Stimulated activated effector memory CD8-positive, alpha-beta T cell treated with anti-CD3 and anti-CD28 coated beads, Interleukin-12 subunit alpha, Interleukin-12 subunit beta, amount 100 ng/mL, for 72 hours (primary cell): Measurements from ENCODE around the gene GALNTL6.
"Not testable (repeated sequence)": the region's sequence is repeated elsewhere in the genome, so short reads cannot be mapped to it uniquely, and the experiment has no call there.

Source experiments
- ATAC-seq: fragments of 150-1000 bp; cut with Tn5 transposase; 2 replicates; pipeline ENCODE4 v1.10.0; 2021
- DNase-seq, 2 donors: peaks; one replicate each; pipeline ENCODE4 v3.0.0; 2021 to 2022; ENCODE audit warnings: low spot score in 2 of 2
- H3K27ac Mint-ChIP-seq: one replicate; pipeline ENCODE4 v1.8.0; 2022; ENCODE audit warnings: mild to moderate bottlenecking, mixed read lengths
- H3K36me3 Mint-ChIP-seq: one replicate; pipeline ENCODE4 v1.8.0; 2022; ENCODE audit warnings: mild to moderate bottlenecking, mixed read lengths
- H3K4me1 Mint-ChIP-seq: one replicate; pipeline ENCODE4 v1.8.0; 2022; ENCODE audit warnings: mixed read lengths
- H3K4me3 Mint-ChIP-seq: one replicate; pipeline ENCODE4 v1.8.0; 2022; ENCODE audit warnings: mild to moderate bottlenecking, mixed read lengths
- H3K9me3 Mint-ChIP-seq: one replicate; pipeline ENCODE4 v1.8.0; 2022; ENCODE audit warnings: mixed read lengths

Gene GALNTL6

GRCh38 chr4:173002830-173003561, 1189.8 kb downstream of the GALNTL6 start:
- ATAC-seq: no peak
- no peak overlapping the region for H3K27ac Mint-ChIP-seq

GRCh38 chr4:173005912-173006633, 1192.9 kb downstream of the GALNTL6 start:
- Mint-ChIP-seq H3K9me3 (no peaks in the 10 kb centered on the region), H3K4me1 (no peaks in the 10 kb centered on the region), H3K27ac (no peak overlapping the region), H3K36me3 (no peaks in the 10 kb centered on the region), H3K4me3 (no peak overlapping the region)
- DNase-seq (no peak), ATAC-seq (no peak)

More at GRCh38 chr4:173002830-173003561, 1189.8 kb downstream of the GALNTL6 start:
- Mint-ChIP-seq H3K4me1 (no peaks in the 10 kb centered on the region), H3K9me3 (no peaks in the 10 kb centered on the region), H3K4me3 (no peak overlapping the region), H3K36me3 (no peaks in the 10 kb centered on the region)
- DNase-seq: no peak

GRCh38 chr4:173008436-173008835, 1195.2 kb downstream of the GALNTL6 start:
- ATAC-seq: no peak
- Mint-ChIP-seq H3K27ac (no peak overlapping the region), H3K4me3 (no peak overlapping the region), H3K9me3 (no peaks in the 10 kb centered on the region), H3K36me3 (no peaks in the 10 kb centered on the region), H3K4me1 (no peaks in the 10 kb centered on the region)
- DNase-seq: no peak

- H3K4me3 Mint-ChIP-seq: no peak overlapping the region
- no peak for DNase-seq
- H3K36me3 Mint-ChIP-seq: no peaks in the 10 kb centered on the region
- no peak for ATAC-seq
- no peak overlapping the region for H3K27ac Mint-ChIP-seq
- no peaks in the 10 kb centered on the region for H3K9me3 Mint-ChIP-seq
- no peaks in the 10 kb centered on the region for H3K4me1 Mint-ChIP-seq
These were observed 1196.1 kb downstream of the GALNTL6 start for GRCh38 chr4:173009129-173009823.

GRCh38 chr4:173012608-173013007, 1199.4 kb downstream of the GALNTL6 start:
- H3K4me1 Mint-ChIP-seq: no peaks in the 10 kb centered on the region
- H3K36me3 Mint-ChIP-seq: no peaks in the 10 kb centered on the region
- H3K4me3 Mint-ChIP-seq: no peak overlapping the region
- ATAC-seq (no peak), DNase-seq (no peak)
- H3K27ac Mint-ChIP-seq: no peak overlapping the region
- no peaks in the 10 kb centered on the region for H3K9me3 Mint-ChIP-seq

GRCh38 chr4:173013232-173013930, 1200.2 kb downstream of the GALNTL6 start:
- ATAC-seq: no peak
- H3K4me1 Mint-ChIP-seq: no peaks in the 10 kb centered on the region

GRCh38 chr4:173014113-173014558, 1200.9 kb downstream of the GALNTL6 start:
- no peak for DNase-seq

More at GRCh38 chr4:173013232-173013930, 1200.2 kb downstream of the GALNTL6 start:
- H3K4me3 Mint-ChIP-seq: no peak overlapping the region
- H3K36me3 Mint-ChIP-seq: no peaks in the 10 kb centered on the region
- peak; percentile 41 to 73 for DNase-seq
- H3K9me3 Mint-ChIP-seq: no peaks in the 10 kb centered on the region
- no peak overlapping the region for H3K27ac Mint-ChIP-seq

GRCh38 chr4:173014836-173015235, 1201.6 kb downstream of the GALNTL6 start:
- Mint-ChIP-seq H3K9me3 (no peaks in the 10 kb centered on the region), H3K4me3 (no peak overlapping the region), H3K27ac (no peak overlapping the region), H3K36me3 (no peaks in the 10 kb centered on the region), H3K4me1 (no peaks in the 10 kb centered on the region)
- no peak for ATAC-seq
- DNase-seq: no peak

More at GRCh38 chr4:173014113-173014558, 1200.9 kb downstream of the GALNTL6 start:
- H3K4me3 Mint-ChIP-seq: no peak overlapping the region
- no peak overlapping the region for H3K27ac Mint-ChIP-seq
- no peaks in the 10 kb centered on the region for H3K4me1 Mint-ChIP-seq
- ATAC-seq: peak; percentile 62
- no peaks in the 10 kb centered on the region for H3K9me3 Mint-ChIP-seq
- no peaks in the 10 kb centered on the region for H3K36me3 Mint-ChIP-seq

- Mint-ChIP-seq H3K4me3 (no peak overlapping the region), H3K27ac (no peak overlapping the region), H3K36me3 (no peaks in the 10 kb centered on the region), H3K9me3 (no peaks in the 10 kb centered on the region), H3K4me1 (no peaks in the 10 kb centered on the region)
- ATAC-seq (no peak), DNase-seq (no peak)
These were observed 1204.6 kb downstream of the GALNTL6 start for GRCh38 chr4:173017802-173018201.

GRCh38 chr4:173018446-173018845, 1205.2 kb downstream of the GALNTL6 start:
- H3K27ac Mint-ChIP-seq: no peak overlapping the region
- no peak overlapping the region for H3K4me3 Mint-ChIP-seq
- H3K4me1 Mint-ChIP-seq: no peaks in the 10 kb centered on the region
- no peaks in the 10 kb centered on the region for H3K36me3 Mint-ChIP-seq
- no peaks in the 10 kb centered on the region for H3K9me3 Mint-ChIP-seq
- no peak for ATAC-seq
- DNase-seq: no peak

- H3K4me3 Mint-ChIP-seq: no peak overlapping the region
- H3K27ac Mint-ChIP-seq: no peak overlapping the region
- no peaks in the 10 kb centered on the region for H3K9me3 Mint-ChIP-seq
- no peaks in the 10 kb centered on the region for H3K4me1 Mint-ChIP-seq
- ATAC-seq: no peak
- H3K36me3 Mint-ChIP-seq: no peaks in the 10 kb centered on the region
- no peak for DNase-seq
These were observed 1206.5 kb downstream of the GALNTL6 start for GRCh38 chr4:173019664-173020063.

- not testable (repeated sequence) for ATAC-seq
These were observed 1208.8 kb downstream of the GALNTL6 start for GRCh38 chr4:173021746-173022573.

GRCh38 chr4:173024203-173024602, 1211.0 kb downstream of the GALNTL6 start:
- no peaks in the 10 kb centered on the region for H3K9me3 Mint-ChIP-seq
- no peak overlapping the region for H3K4me3 Mint-ChIP-seq
- H3K4me1 Mint-ChIP-seq: no peaks in the 10 kb centered on the region
- ATAC-seq (no peak), DNase-seq (no peak)
- H3K27ac Mint-ChIP-seq: no peak overlapping the region
- no peaks in the 10 kb centered on the region for H3K36me3 Mint-ChIP-seq

More at GRCh38 chr4:173021746-173022573, 1208.8 kb downstream of the GALNTL6 start:
- H3K4me1 Mint-ChIP-seq, H3K27ac Mint-ChIP-seq, H3K36me3 Mint-ChIP-seq, DNase-seq, H3K4me3 Mint-ChIP-seq, H3K9me3 Mint-ChIP-seq: not testable (repeated sequence)

GRCh38 chr4:173025131-173025530, 1211.9 kb downstream of the GALNTL6 start:
- H3K27ac Mint-ChIP-seq: no peak overlapping the region
- H3K9me3 Mint-ChIP-seq: no peaks in the 10 kb centered on the region
- no peak overlapping the region for H3K4me3 Mint-ChIP-seq
- peak; percentile 52 for ATAC-seq
- no peak for DNase-seq
- H3K4me1 Mint-ChIP-seq: no peaks in the 10 kb centered on the region
- no peaks in the 10 kb centered on the region for H3K36me3 Mint-ChIP-seq
